Suppressor macrophage (primary cell): Measurements from ENCODE around the gene CTSW.

ENCODE experiments used
- DNase-seq, 4 experiments: peaks; one replicate each; pipeline ENCODE4 v3.0.0-alpha.2; 2020 to 2022

CTSW gene

DNA sequence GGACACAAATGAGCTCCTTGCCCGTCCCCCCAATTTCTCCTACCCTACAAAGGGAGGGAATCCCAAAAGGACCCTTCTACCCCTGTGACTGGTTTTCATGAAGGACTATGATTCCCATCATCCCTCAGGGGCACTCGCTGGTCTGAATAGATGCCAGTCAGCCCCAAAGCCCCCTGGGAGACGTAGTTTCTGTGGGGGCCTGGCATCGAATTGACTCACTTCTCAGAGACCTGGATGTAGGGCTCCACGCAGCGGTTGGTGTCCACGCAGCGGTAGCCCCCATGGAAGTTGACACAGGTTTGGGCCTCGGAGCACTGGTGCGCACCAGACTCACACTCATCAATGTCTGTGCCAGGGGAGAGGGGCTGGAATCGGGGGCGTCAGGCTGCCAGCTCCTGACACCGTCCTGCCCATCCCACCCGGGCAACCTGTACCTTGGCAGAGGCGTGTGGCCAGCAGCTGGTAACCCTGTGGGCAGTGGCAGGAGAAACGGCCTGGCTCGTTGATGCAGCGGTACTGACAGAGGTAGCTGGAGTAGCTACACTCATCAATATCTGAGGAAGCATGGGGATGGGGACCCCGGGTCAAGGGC is 11.5 kb upstream of the CTSW start:
- DNase-seq, result no peak

DNA sequence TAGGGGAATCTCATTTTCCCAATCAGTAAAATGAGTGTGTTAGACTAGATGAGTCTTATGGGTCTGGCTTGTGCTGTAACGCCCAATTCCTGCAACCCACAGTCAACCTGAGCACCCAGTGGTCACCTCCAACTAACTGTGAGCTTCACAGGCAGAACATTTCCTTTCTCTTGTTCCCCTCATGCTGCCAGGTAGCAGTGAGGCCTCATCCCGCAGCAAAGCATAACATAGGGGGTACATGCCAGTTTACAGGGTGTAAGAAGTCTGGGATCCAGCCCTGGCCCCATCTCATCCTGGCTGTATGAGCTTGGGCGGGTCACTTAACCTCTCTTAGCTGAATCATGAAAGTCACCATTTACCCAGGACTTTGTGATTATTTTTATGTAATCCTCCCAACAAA is 10.7 kb upstream of the CTSW start:
- DNase-seq, result no peak

DNA sequence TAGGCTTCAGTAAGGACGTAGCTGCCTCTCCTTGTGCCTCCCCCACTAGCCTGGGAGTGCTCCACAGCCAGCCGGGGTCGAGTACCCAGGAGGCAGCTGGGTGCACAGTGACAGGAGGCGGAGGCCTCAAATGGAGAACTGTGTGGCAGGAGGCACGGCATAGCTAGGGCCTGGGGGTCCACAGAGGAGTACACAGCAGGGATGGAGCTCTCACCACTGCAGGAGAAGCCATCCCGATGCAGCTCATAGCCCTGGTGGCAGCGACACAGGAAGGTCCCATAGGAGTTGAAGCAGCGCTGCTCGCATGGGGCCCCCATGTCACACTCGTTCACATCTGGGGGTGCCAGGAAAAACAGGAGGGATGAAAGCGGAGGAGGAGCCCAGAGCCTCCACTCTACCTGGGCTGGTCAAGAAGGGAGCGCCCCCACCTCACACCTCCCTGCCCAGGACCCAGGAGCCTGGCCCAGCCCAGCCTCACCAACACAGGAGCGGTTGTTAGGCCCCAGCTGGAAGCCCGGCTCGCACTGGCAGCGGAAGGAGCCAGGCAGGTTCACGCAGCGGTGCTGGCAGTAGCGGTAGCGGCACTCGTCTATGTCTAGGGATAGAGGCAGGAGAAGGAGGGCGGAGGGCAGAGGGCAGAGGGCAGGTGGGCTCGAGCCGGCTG is 9.9 kb upstream of the CTSW start:
- DNase-seq, result no peak

DNA sequence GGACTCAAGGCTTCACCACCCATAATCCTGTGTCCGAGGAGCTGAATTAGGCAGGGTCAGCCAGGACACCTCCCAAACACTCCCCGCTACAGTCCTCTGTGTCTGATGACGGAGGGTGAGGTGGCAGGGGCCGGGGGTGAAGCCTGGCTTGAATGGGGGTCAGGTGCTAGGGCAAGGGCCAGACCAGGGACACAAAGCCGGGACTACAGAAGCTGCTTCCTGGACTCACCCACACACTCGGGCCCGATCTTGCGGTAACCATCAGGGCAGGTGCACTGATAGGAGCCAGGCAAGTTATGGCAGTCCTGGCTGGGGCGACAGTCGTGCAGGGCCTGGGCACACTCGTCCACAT is 9.4 kb upstream of the CTSW start:
- DNase-seq, result no peak

DNA sequence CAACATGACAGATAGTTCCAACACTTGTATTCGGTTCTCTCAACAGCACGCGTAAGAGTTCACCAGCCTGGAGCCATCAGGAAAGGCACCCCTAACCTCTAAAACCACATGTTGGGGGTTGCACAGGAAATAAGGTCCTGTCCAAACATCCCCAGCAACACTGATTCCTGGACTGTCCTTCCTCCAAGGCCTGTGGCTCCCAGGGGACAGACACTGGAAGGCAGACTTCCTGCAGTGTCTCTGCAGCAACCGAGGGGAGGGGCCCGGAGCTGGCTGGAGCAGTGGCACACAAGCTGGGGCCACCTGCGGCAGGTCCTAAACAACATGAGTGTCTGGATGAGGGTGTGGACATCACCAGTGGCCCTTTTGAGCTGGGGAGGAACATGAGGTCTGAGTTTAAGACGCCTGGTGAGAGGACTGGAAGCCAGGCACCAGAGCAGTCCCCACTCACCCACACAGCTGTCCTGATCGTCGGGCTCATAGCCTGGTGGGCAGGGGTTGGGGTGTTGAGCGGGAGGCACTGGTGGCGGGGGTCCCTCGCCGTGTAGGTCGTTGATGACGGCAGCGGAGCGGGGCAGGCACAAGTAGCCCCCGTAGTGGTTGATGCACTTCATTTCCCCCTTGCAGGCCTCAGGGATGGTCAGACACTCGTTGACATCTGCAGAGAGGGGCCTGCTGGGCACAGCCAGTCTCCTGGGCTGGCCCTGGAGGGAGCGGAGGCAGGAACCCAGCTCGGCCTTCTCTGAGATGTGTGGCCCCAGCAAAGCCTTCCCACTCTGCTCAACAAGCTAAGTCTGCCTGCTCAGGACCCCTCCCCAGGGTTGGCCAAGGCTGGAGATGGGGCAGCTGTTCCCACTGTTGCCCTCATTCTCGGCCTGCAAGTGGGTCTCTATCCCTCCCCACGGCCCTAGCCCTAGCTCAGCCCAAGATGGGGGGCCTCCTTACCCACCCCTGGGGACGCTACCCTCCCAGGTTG is 8.6 kb upstream of the CTSW start:
- DNase-seq, result no peak

DNA sequence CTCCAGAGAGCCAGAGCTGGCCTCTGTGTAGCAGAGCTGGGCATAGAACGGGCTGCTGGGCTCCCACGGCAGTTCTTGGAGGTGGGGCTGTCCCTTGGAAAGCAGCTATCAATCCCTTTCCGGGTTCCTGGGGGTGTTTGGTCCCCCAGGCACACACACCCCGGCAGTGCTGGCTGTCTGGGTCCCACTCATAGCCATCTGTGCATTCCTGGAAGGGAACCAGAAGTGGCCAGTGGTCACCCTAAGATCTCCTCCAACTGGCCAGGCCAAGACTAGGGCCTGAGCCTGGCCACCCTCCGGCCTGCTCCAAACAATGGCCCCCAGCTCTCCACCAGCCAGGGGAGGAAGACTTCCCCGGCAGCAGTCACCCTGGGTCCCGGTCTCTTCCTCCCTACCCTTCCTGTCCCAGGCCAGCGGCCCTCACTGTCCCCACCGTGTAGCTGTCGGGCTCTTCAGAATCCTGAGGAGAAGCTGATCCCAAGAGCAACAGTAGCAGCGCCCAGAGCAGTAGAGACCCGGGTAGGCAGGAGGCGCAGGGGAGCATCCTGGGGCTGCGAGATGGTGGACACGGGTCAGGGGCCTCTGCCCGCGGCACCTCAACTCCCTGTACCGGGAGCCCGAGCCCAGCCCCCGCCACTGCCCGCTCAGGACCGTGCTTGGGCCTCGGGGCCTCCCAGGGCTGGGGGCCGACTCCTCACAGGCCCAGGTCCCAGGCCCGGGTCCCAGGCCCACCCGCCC is 7.7 kb upstream of the CTSW start:
- DNase-seq, result no peak

DNA sequence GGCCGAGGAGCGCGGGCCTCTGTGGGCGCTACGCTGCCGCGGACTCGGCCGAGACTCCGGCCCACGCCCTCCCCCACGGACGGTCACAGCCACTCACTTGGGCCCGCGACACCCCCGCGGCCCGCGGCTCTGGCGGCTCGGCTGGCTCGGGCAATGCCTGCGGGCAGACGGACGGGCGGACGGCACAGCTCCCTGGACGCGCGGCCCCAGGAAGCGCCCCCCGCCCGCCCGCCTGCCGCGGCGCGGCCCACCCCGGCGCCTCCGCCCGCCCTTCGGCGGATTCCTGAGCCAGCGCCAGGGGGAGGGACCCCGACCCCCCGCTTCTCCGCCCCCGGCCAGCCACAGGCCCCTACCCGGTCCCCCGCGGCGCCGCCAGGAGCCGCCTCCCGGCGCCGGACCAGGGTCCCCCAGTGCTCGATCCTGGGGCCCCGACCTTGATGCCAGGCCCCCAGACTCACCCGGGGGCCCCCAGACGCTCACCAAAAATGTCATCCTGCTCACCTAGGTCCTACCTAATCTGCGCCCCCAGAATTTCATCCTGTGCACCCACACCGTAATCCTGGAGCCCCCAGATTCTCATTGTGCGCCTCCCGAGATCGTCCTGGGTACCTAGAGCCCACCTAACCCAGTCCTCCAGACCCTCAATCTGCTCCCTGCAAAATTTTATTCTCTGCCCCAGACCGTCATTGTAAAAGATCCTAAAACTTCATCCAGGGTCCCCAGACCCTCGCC is 6.9 kb upstream of the CTSW start, which contains the start of gene EFEMP2:
TSS of gene EFEMP2 (minus strand) at position 215 of the 732 bp plus-strand sequence. CDS start 446 bp downstream, outside the sequence.
- peak in 1 of 4 experiments; percentile 50 for DNase-seq

DNA sequence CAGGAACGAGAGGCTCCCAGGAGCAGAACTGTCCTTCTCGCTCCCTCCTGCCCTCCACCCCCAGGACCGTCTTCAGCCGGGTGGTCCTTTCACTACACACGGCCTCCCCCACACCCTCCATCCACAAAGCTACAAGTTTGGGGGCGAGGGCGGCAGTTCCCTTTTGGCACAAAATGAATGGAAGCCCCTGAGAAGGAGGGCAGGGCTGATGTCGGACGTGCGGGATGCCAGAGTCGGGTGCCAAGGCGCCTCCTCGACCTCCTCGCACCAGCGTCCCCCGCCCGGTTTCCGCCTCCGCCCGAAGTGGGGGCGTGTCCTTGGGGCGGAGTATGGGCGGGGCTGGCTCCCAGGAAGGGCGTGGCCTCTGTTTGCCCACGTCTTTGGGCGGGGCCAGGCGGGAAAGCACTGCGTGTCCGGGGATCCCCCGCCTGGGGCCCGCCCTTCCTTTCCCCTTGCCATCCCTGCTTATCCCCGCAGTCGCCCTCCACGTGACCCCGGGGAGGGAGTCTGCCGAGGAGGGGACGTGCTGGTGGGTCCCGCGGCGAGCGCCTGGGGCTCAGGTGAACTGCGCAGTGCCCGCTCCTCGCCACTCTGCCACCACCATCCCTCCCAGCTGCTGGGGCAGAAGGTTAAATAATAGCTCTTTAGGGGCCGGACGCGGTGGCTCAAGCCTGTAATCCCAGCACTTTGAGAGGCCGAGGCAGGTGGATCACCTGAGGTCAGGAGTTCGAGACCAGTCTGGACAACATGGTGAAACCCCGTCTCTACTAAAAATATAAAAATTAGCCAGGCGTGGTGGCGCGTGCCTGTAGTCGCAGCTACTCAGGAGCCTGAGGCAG is 6.1 kb upstream of the CTSW start:
- peak; percentile 93 to 98 (median 96) for DNase-seq

DNA sequence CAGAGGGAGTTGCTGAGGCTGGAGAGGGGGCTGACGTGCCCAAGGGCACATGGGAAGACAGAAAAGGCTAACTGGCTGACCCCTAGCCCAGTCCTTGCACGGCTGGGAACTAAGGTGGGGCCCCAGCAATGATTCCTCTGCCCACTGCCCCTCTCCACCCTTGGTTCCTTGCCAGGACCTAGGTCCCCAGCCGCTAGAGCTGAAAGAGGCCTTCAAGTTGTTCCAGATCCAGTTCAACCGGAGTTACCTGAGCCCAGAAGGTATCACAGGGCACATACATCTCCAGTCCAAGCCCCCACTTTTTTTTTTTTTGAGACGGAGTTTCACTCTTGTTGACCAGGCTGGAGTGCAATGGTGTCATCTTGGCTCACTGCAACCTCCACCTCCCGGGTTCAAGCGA is 390 bp downstream of the CTSW start:
- no peak for DNase-seq

DNA sequence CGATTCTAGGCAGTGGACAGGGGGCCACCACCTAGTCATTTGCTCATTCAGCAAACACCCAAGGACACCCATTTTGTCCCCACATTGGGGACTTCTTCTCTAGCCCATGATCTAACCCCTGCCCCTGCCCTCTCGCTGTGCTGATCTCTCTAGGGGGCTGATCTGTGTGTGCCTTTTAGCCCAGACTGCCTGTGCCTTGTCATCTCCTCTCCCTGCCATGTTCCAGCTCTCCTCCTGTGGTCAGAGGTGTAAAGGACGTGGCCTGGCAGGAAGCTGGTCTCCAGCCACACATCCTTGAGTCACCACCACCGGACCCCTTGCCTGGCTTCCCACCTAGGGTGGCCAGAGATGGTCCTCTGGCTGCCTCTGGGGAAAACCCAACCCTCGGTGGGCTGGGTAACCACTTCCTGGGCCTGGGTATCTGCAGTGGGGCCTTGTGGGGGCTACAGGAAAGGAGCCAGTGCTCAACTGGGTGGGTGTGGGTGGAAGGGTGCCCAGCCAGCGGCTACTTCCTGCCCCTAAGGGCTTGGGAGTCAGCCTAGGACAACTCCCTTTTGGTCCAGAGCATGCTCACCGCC is 1.3 kb downstream of the CTSW start:
- DNase-seq, result peak in 1 of 4 experiments; percentile 6

DNA sequence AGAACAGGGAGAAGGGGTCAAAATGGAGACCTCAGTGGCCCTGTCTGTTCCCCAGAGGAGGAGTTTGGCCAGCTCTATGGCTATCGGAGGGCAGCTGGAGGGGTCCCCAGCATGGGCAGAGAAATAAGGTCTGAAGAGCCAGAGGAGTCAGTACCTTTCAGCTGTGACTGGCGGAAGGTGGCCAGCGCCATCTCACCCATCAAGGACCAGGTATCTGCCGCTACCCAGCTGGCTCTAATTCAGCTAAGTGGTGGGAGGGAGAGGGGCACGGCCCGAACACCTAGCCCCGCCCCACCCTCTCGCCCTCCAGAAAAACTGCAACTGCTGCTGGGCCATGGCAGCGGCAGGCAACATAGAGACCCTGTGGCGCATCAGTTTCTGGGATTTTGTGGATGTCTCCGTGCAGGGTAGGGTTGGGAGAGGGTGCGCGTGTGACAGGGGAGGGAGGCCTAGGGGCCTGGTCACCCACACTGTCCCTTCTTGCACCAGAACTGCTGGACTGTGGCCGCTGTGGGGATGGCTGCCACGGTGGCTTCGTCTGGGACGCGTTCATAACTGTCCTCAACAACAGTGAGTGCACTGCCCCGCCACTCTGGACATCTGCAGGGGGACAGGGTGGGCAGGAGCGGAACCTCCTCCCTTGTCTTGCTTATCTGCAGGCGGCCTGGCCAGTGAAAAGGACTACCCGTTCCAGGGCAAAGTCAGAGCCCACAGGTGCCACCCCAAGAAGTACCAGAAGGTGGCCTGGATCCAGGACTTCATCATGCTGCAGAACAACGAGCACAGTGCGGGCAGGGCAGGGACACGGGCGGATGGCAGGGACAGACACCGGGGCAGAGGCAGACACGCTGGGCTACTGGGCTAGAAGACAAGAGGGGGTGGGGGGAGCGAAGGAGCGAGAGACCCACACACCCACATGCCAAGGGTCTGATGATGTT is 2.8 kb downstream of the CTSW start:
- DNase-seq, result peak in 1 of 4 experiments; percentile 1

DNA sequence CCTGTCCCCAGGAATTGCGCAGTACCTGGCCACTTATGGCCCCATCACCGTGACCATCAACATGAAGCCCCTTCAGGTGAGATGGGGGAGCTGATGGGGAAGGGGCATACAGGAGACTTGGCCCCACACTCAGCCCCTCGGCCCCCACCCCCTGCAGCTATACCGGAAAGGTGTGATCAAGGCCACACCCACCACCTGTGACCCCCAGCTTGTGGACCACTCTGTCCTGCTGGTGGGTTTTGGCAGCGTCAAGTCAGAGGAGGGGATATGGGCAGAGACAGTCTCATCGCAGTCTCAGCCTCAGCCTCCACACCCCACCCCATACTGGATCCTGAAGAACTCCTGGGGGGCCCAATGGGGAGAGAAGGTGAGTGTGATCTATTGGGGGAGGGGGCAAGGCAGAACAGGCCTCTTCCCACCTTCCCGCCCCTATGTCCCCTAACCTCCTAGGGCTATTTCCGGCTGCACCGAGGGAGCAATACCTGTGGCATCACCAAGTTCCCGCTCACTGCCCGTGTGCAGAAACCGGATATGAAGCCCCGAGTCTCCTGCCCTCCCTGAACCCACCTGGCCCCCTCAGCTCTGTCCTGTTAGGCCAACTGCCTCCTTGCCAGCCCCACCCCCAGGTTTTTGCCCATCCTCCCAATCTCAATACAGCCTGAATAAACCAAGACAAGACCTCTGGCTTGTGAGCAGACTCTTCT is 3.6 kb downstream of the CTSW start:
- no peak for DNase-seq

DNA sequence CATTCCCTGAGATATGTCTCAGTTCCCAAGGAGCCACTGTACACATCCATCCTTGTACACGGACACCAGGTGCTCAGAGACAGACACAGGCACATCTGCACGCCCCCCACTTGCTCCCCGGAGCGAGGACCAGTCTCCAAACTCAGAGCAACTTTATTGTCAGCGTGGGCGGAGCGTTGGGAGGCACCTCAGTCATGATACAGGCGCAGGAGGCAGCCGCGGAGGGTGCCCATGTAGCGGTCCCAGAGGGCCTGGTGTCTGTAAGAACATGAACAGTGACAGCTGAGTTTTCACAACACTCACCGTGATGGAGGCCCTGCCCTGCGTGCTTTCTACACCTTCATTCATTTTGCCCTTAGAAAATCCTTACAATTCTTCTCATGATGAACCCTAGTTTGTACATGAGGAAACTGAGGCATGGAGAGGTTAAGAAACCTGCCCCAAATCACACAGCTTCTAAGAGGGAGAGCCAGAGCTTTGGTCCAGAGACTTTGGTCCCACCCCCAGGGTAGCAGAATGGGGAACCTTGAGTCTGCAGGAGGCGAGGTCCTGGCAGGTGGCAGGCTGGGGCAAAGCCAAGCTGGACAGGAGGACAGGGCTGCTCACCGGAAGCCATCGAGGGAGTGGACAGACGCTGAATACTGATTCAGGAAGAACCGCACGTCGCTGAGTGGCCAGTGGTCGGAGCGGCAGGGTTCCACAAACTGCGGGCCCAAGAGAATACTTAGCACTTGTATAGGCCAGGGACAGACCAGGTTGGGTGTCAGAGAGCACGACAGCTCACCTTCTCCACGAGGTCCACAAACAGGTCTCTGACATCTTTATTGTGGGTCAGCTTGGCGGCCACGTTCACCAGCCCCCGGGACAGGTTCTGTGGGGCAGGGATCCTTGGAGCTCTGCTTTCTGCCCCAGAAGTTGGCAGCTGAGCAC is 4.4 kb downstream of the CTSW start:
- peak in 1 of 4 experiments; percentile 1 for DNase-seq

DNA sequence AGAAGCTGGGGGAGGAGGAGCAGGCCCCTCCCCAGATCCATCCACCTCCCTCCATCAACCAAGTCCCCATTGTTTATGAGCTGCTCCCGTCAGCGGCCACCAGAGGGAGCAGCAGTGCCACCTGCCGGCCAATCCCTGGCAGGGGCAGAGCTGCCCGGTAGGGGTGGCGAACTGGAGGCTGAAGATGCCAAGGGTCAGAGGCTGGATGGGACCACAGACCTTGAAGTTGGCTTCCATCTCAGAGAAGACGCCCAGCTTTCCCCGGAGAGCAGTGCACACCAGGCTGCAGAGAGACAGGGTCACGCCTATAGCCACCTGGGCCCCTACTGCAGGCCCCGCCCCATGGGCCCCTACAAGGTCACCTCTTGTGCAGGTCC is 5.1 kb downstream of the CTSW start:
- DNase-seq, result peak; percentile 88 to 93 (median 92)

DNA sequence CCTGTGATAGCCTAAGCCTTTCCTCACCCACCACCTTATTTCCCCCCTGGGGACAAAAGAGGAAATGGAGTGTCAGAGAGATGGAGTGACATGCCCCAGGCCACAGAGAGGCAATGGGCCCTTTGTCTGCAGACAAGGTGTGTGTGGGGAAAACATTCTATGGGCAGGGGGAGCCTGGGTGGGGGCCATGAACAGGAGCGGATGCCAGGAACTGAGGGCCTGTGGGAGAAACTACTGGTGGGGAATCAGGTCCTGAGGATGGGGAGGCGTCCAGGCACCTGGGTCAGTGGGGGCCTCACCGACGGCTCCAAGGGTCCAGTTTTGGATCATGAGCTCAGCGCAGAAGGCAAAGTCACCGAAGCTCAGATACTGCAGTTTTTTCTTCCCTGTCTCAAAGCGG is 5.6 kb downstream of the CTSW start:
- DNase-seq, result peak in 1 of 4 experiments; percentile 0

DNA sequence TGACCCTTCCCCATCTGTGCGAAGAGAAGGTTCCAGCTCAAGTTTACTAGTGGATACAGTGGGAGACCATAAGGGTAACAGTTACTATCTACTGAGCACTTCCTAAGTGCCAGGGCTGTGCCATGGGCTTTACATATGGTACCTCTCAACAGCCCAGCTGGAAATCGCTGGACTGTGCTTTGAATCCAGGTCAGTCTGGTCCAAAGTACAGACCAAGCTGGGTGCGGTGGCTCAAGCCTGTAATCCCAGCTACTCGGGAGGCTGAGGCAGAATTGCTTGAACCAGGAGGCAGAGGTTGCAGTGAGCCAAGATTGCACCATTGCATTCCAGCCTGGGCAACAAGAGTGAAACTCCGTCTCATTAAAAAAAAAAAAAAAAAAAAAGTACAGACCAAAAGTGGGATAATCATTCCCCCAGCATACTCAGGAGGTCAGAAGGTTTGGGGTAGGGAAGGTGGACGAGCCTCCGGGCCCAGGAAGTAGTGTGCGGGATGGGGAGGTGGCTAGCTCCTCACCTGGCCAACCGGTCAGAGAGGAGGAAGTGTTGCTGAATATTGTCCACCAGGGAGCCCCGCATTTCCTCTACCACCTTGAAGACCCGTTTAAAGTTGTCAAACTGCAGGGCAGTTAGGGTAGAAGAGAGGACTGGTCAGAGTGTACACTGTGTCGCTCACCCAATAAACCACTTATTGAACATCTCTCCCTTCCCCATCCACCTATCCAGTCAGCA is 6.3 kb downstream of the CTSW start:
- peak in 1 of 4 experiments; percentile 0 for DNase-seq
